GM19193 (cell line): ENCODE measurements around the gene SMAD4.

ENCODE experiments used
- POLR2A ChIP-seq: IDR thresholded peaks from 4 replicates; pipeline ENCODE4 v1.6.1; 2011; ENCODE audit not compliant: insufficient read depth, insufficient read length; ENCODE audit errors: extremely low read depth

The SMAD4 gene

DNA sequence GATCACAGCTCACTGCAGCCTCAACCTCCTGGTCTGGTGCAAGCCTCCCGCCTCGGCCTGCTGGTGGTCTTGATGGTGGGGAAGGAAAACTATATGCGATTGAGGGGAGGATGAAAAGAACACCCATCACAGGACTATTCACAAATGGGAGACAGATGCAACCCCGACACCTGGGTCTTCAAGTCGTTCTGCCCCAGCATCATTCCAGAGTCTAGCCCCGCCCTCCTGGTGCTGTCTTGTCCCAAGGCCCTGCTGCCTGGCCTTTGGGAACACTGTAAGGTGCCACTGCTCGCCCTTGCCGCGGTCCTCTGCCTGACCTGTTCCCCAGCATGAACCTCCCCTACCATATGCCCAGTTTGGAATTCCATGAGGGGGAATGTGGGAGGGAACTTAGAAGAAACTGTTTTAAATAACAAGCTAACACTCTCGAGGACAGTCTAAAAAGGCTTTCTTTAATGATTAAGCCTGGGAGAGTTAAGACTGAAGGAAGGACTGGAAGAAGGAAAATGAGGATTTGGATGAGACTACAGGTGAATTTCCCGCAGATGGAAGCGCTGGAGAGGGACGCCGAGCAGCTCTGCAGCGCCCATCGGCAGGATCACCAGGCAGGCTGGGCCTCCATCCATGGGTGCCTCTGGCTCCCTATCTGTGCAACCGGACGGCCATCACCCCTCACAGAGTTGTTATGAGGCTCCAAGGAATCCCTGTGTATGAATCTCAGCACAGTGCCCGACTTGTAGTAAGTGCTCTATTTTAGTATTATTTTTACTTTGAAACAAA lies 92.4 kb downstream of the SMAD4 start:
- TF ChIP-seq POLR2A = no peak

DNA sequence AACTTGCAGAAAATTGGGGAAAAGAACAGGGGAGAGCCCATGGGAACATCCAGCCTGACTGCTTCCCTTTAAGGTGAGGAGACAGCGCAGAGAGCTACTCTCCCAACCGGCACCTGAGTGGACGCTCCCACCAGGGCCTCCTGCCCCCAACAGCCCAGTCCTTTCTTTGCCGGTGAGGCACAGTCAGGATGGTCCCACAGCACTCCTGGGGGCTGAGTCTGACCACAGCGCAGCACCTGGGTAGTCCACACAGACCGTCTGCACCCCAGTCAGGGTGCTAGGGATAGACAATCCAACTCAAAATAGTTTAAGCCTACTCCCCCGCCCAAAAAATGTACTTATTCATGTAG lies 93.0 kb downstream of the SMAD4 start:
- TF ChIP-seq POLR2A = no peak

DNA sequence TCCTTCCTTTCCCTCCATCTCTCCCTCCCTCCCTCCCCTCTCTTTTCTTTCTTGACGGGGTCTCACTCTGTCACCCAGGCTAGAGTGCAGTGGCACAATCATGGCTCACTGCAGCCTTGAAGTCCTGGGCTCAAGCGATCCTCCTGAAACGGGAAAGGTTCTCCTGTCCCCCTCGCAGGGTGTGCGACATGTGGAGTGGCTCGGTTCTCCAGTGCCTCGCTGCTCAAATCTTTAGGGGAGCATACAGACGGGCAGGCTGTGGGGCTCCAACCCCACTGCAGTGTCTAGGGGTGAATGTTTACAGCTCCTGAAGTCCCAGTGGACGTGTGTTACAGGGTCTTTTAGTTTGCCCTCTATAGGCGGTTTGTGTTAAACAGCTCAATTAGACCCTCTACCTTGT lies 93.5 kb downstream of the SMAD4 start:
- no peak for TF ChIP-seq POLR2A

DNA sequence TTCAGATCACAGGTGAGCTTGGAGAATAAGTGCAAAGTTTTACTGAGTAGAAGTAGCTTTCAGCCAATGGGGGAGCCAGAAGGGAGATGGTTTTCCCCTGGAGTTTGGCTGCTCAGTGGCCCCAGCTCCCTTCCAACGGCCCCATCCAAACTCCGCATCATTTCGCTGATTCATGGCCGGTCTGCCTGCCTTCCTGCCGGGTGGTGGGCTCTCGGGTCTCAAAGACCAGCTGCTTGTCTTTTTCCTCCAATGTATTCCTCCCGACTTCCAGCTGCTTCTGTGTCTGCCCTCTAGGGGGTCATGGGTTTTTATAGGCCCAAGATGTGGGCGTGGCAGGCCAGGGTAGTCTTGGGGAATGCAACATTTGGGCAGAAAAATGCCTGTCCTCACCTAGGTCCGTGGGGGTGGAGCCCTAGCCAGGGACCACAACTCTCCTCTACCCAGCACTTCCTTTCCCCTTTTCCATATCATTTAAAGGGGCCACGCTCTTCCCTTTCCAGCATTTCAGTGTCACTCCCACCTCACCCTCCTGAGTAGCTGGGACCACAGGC lies 94.0 kb downstream of the SMAD4 start:
- TF ChIP-seq POLR2A = no peak

DNA sequence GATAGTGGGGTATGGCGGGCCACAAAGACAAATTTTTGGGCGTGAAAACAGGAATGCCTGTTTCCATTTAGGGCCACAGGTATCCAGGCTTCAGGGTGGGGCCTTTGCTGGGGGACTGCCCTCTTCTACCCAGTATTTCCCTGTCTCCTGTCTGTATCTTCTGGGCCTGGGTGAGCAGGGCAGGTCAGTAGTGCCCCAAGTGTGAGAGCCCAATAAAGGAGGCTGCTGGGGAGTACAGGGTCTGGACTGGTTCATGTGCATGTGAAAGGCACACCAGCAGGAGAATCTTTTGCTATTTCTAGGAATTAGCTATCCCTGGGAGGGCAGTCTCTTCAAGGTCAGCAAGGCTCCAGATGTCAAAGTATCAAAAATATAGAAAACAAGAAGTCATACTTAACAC lies 96.0 kb downstream of the SMAD4 start:
- TF ChIP-seq POLR2A = no peak

DNA sequence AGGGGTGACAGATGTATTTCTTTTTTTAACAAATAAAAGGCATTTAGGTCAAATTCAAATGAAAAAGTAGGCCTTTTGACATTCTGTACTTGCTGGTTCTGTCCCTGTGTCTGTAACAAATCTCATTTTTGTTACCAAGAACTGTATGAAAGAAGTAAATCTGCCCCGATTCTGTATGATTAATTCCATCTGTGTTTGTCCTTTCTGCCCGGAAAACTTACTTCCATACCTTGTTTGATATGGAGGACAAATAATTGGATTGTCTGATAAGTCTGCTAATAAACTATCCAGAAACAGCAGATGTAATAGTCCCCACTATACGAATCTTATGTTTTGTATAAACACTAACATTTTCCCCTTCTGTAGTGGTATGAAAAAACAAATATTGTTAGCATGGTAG lies 97.7 kb downstream of the SMAD4 start:
- no peak for TF ChIP-seq POLR2A

DNA sequence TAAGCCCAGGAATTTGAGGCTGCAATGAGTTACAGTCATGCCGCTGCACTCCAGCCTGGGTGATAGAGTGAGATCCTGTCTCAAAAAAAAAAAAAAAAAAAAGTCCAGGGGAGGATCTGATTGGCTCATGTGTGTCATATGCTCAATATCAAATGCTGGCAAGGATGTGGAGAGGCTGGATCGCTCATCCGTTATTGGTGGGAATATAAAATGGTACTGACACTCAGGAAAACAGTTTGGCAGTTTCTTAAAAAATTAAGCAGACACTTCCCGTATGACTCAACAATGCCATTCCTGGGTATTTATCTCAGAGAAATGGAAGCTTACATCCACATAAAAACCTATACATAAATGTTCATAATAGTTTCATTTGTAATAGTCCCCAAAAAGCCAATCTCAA lies 98.5 kb downstream of the SMAD4 start:
- TF ChIP-seq POLR2A = no peak

DNA sequence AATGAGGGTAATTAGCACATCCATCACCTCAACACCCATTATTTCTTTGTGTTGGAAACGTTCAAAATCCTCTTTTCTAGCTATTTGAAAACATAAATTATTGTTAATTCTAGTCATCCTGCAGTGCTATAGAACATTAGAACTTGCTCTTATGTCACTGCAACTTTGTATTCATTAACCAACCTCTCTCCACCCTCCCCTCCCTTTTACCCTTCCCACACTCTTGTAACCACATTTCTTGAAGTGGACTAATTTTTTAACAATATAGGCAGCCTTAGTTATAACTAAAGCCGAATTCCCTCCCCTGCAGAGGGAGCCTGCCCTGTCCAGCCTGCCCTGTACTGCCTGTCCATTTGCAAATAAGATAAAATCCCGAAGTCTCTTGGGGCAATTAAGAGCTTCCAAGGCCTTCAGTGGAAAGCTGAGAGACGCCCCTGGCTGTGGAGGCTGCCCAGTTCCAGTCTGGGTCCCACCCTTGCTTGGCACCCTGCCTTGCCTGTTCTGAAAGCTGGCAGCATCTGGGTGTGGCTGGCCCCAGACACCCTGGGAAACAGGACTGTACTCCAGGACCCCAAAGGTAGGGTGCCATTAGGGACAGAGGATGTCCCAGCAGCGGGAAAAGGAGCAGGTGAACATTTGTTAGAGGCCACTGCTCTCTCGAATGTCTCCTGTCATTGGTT lies 102.4 kb downstream of the SMAD4 start:
- no peak for TF ChIP-seq POLR2A

DNA sequence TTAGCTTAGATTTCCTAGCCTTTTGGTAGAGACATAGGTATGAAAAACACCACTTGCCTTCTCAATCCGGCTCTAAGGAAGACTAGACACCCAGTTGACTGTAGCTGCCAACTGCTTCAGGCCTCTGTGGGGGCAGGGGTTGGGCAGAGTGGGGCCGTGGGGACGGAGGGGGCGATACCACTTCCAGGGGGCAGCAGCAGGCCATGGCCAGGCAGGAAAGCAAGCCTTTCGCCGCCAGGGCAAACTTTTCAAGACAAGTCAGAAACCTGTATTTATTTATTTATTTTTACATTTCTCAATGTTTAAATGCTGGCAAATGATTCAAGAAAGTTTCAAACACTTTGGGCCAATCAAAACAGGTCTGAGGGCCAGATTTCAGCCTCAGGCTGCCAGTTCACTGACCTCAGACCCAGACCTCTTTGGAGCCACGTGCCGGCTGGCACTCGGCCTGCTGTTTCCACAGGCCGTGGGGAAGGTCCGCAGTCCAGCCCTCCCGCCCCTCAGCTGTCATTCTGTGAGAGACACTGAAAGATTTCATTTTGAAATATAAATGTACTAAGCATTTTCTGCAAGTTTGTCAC lies 103.7 kb downstream of the SMAD4 start:
- no peak for TF ChIP-seq POLR2A
